GM12878 (cell line): ENCODE results near the gene FKBP3. TPM values are rescaled to one million over a fixed set of nuclear protein-coding genes. Genes with fewer than 3 reads are reported as not detected.
A peak's percentile ranks its signal among the peaks of the same experiment; 100 is the strongest.
"Not testable (repeated sequence)": the region's sequence is repeated elsewhere in the genome, so short reads cannot be mapped to it uniquely, and the experiment has no call there.

ENCODE experiments used
- ATAC-seq: fragments of 200-7000 bp; cut with Tn5 transposase; 3 replicates; pipeline ENCODE4 v1.9.1; 2020; ENCODE audit warnings: mild to moderate bottlenecking, moderate library complexity
- BruUV-seq: library from RNA; stranded (reverse); fragments of 400-500 nt; replicated peaks from 2 replicates; lab custom pipeline; 2021; lab: Mats Ljungman, UMichigan
- CTCF ChIA-PET: fragments of 300-600 bp; sonication (Branson Sonifier 250); formaldehyde crosslinking; extraction: SDS; loops from one replicate; lab custom pipeline; 2021; ENCODE audit warnings: inconsistent platforms; lab: Yijun Ruan, JAX
- POLR2A ChIA-PET: fragments of 350-600 bp; formaldehyde crosslinking; extraction: SDS; loops from one replicate; lab custom pipeline; 2021; ENCODE audit warnings: inconsistent platforms; lab: Charles Lee
- RAD21 ChIA-PET: fragments of 300-600 bp; sonication (Branson Sonifier 250); formaldehyde crosslinking; loops from one replicate; lab custom pipeline; 2023; ENCODE audit warnings: antibody characterized with exemption; ENCODE audit not compliant: unreplicated experiment; lab: Charles Lee
- SMC1A ChIA-PET: fragments of 300-600 bp; sonication (Branson Sonifier 250); formaldehyde crosslinking; loops from one replicate; lab custom pipeline; 2023; ENCODE audit not compliant: unreplicated experiment, uncharacterized antibody; lab: Charles Lee
- DNase-seq: peaks from one replicate; pipeline ENCODE4 v3.0.0-alpha.2; 2011; ENCODE audit warnings: low read depth, low spot score
- FAIRE-seq: peaks from 3 replicates; lab custom pipeline; 2011; peaks lifted over from hg19 to GRCh38; lab: Jason Lieb, UNC
- H2AFZ ChIP-seq: 2 replicates; pipeline ENCODE4 v1.6.0; 2011; ENCODE audit warnings: low read depth, low read length, control low read depth; ENCODE audit not compliant: control insufficient read depth
- H3K27ac ChIP-seq: 2 replicates; pipeline ENCODE4 v1.5.1; 2011; ENCODE audit warnings: control low read depth; ENCODE audit not compliant: control insufficient read depth, insufficient read depth
- H3K27me3 ChIP-seq, 2 experiments: replicated peaks in 1 of 2; 2 replicates each; pipeline versions ENCODE4 v1.6.0 to v1.6.1; 2011; ENCODE audit warnings: low read length in 1 of 2; ENCODE audit not compliant: control insufficient read depth in 2 of 2, insufficient read depth in 2 of 2
- H3K36me3 ChIP-seq, 2 experiments: 2 replicates each; pipeline ENCODE4 v1.5.1; 2011; ENCODE audit warnings: low read length in 1 of 2; ENCODE audit not compliant: control insufficient read depth in 2 of 2, insufficient read depth in 2 of 2
- H3K4me1 ChIP-seq: 2 replicates; pipeline ENCODE4 v1.6.1; 2011; ENCODE audit warnings: mild to moderate bottlenecking, low read length, moderate library complexity, mixed read lengths; ENCODE audit not compliant: control insufficient read depth, insufficient read depth
- H3K4me2 ChIP-seq: 2 replicates; pipeline ENCODE4 v1.6.0; 2011; ENCODE audit warnings: control low read depth; ENCODE audit not compliant: control insufficient read depth, insufficient read depth
- H3K4me3 ChIP-seq: fragments of 200-600 bp; sonication (generic); 2 replicates; pipeline ENCODE4 v1.5.1; 2016
- H3K79me2 ChIP-seq: 2 replicates; pipeline ENCODE4 v1.6.0; 2011; ENCODE audit warnings: low read length; ENCODE audit not compliant: control insufficient read depth, insufficient read depth
- H3K9ac ChIP-seq: 2 replicates; pipeline ENCODE4 v1.8.0; 2011; ENCODE audit warnings: low read length, control low read depth, mixed read lengths; ENCODE audit not compliant: control insufficient read depth, insufficient read depth
- H3K9me3 ChIP-seq: replicated peaks from 3 replicates; pipeline ENCODE4 v1.5.1; 2011; ENCODE audit warnings: mild to moderate bottlenecking, low read length; ENCODE audit not compliant: control insufficient read depth, insufficient read depth
- H4K20me1 ChIP-seq: 2 replicates; pipeline ENCODE4 v1.6.0; 2011; ENCODE audit not compliant: control insufficient read depth, insufficient read depth
- CREB1 ChIP-seq: IDR thresholded peaks from 2 replicates; pipeline ENCODE4 v1.6.1; 2012; ENCODE audit warnings: low read depth, mild to moderate bottlenecking, inconsistent platforms
- E2F8 ChIP-seq: fragments of 450-650 bp; IDR thresholded peaks from 2 replicates; pipeline ENCODE4 v1.6.1; 2018; ENCODE audit warnings: mild to moderate bottlenecking, low read depth, moderate library complexity; ENCODE audit not compliant: partially characterized antibody
- MEF2B ChIP-seq: fragments of 450-650 bp; IDR thresholded peaks from 2 replicates; pipeline ENCODE4 v1.6.1; 2018; ENCODE audit warnings: mild to moderate bottlenecking, moderate library complexity; ENCODE audit not compliant: partially characterized antibody, poor library complexity, severe bottlenecking
- NFYB ChIP-seq: IDR thresholded peaks from 2 replicates; pipeline ENCODE4 v1.6.1; 2011; ENCODE audit warnings: low read depth, mild to moderate bottlenecking, low read length, improper control_type of control experiment, moderate library complexity; ENCODE audit not compliant: insufficient read depth
- POU2F2 ChIP-seq: IDR thresholded peaks from 3 replicates; pipeline ENCODE4 v1.6.1; 2011; ENCODE audit warnings: low read depth, mild to moderate bottlenecking, low read length, borderline replicate concordance
- USF1 ChIP-seq: IDR thresholded peaks from 2 replicates; pipeline ENCODE4 v1.6.1; 2011; ENCODE audit warnings: borderline replicate concordance, low read depth, mild to moderate bottlenecking, moderate library complexity, mixed read lengths, low read length; ENCODE audit not compliant: insufficient read depth; ENCODE audit errors: extremely low read length
- WGBS: methylation state at CpG from one replicate; pipeline ENCODE4 v1.1.6; 2016; ENCODE audit warnings: low lambda C conversion rate; ENCODE audit not compliant: insufficient replicate concordance, insufficient coverage; ENCODE audit errors: missing lambda C conversion rate; 5-methylcytosine and 5-hydroxymethylcytosine counted together
- in situ Hi-C: fragments of 300-500 bp; cut with MboI; formaldehyde crosslinking; loops from 9 replicates; pipeline ENCODE4 v1.14.3; 2018; ENCODE audit warnings: mixed read lengths
- intact Hi-C: fragments of 100-400 bp; cut with micrococcal nuclease; formaldehyde crosslinking; loops from one replicate; pipeline ENCODE4 v1.14.2; 2022; ENCODE audit not compliant: unreplicated experiment
- polyA plus RNA-seq, 11 experiments: library from polyadenylated mRNA; depleted of rRNA in 4 of 11; unstranded in 6 of 11; stranded (reverse) in 5 of 11; fragments of >200 nt; fragmentation: Nextera tagmentation in 4 of 11; fragmentation: Illumina TruSeq in 1 of 11; extraction: Ambion mirVana in 4 of 11; extraction: Trizol in 1 of 11; gene quantifications; 1 replicate in 1 of 11; 2 replicates in 10 of 11; pipeline versions ENCODE4 v1.2.1 to v1.2.3, GENCODE V29; 2011 to 2016; ENCODE audit warnings: inconsistent platforms in 2 of 11, missing spikeins in 2 of 11, low read depth in 1 of 11
- total RNA-seq, 4 experiments: library from RNA; depleted of rRNA in 3 of 4; stranded (reverse); fragments of >200 nt in 3 of 4; fragmentation: Illumina TruSeq in 1 of 4; extraction: Trizol in 1 of 4; gene quantifications; 2 replicates each; pipeline versions ENCODE4 v1.2.1 to v1.2.3, GENCODE V29; 2013 to 2021

Gene FKBP3
- total and polyA plus RNA-seq, 10 of the 15 experiments (the other 5 are each of a cell fraction or from before 2014, with no cell fraction given), result 67.2 to 218 (median 129) TPM

- no peak for TF ChIP-seq E2F8
- no peak for TF ChIP-seq USF1
- no peak for TF ChIP-seq CREB1
- TF ChIP-seq POU2F2, result no peak
- TF ChIP-seq MEF2B, result no peak
- TF ChIP-seq, all 136 proteins: peak for 0
These were observed 51.9 kb downstream of the FKBP3 start (continued) for GRCh38 chr14:45082420-45082819.

GRCh38 chr14:45081096-45081495, 53.2 kb downstream of the FKBP3 start:
- H2AFZ ChIP-seq, BruUV-seq, SMC1A ChIA-PET: not testable (repeated sequence)

GRCh38 chr14:45080416-45080968, 53.8 kb downstream of the FKBP3 start:
- in situ Hi-C loops, H3K9me3 ChIP-seq, SMC1A ChIA-PET, ATAC-seq, H3K4me1 ChIP-seq, CTCF ChIA-PET, H3K9ac ChIP-seq, H4K20me1 ChIP-seq, BruUV-seq, RAD21 ChIA-PET, H3K27me3 ChIP-seq, H3K4me3 ChIP-seq, H3K36me3 ChIP-seq, intact Hi-C loops, DNase-seq, H3K4me2 ChIP-seq, POLR2A ChIA-PET, H2AFZ ChIP-seq, H3K27ac ChIP-seq, FAIRE-seq: not testable (repeated sequence)
- H3K79me2 ChIP-seq, result peaks cover 16% of the 10 kb centered on the region
- WGBS, result 97% methylated on average over 30 of the region's 40 CpGs

More at GRCh38 chr14:45081096-45081495, 53.2 kb downstream of the FKBP3 start:
- TF ChIP-seq NFYB, result 0 out of 2 replicates have a peak, but pooled peaks have one; percentile 25
- ATAC-seq, intact Hi-C loops, H3K27ac ChIP-seq, H3K4me2 ChIP-seq, CTCF ChIA-PET, H3K36me3 ChIP-seq, H3K27me3 ChIP-seq, RAD21 ChIA-PET, FAIRE-seq, H4K20me1 ChIP-seq, POLR2A ChIA-PET, DNase-seq, H3K4me3 ChIP-seq, H3K9ac ChIP-seq, H3K9me3 ChIP-seq, H3K4me1 ChIP-seq, in situ Hi-C loops: not testable (repeated sequence)
- WGBS, result 93% methylated on average over 3 of the region's 3 CpGs
- H3K79me2 ChIP-seq, result peaks cover 22% of the 10 kb centered on the region
